Uterus (tissue), 4 donors: ENCODE measurements around the gene RIPOR1. TPM values are rescaled to one million over a fixed set of nuclear protein-coding genes. Genes with fewer than 3 reads are reported as not detected.
A peak's percentile ranks its signal among the peaks of the same experiment; 100 is the strongest.

ENCODE experiments used
- DNase-seq, 2 donors: peaks; one replicate each; pipeline ENCODE4 v3.0.0-alpha.2; 2019 to 2020
- H3K27ac ChIP-seq, 2 donors: fragments of 200-600 bp; sonication (generic); 1 replicate in 1 of 2; 2 replicates in 1 of 2; pipeline ENCODE4 v1.5.1; 2016 to 2018
- H3K27me3 ChIP-seq, 2 donors: fragments of 200-600 bp; sonication (generic); one replicate each; pipeline ENCODE4 v1.5.1; 2018 to 2019; ENCODE audit warnings: control low read depth in 1 of 2
- H3K36me3 ChIP-seq, 2 donors: fragments of 200-600 bp; sonication (generic); one replicate each; pipeline ENCODE4 v1.5.1; 2019; ENCODE audit warnings: control low read depth in 1 of 2
- H3K4me1 ChIP-seq, 2 donors: fragments of 200-600 bp; sonication (generic); one replicate each; pipeline ENCODE4 v1.5.1; 2018 to 2019; ENCODE audit warnings: control low read depth in 1 of 2
- H3K4me3 ChIP-seq, 2 donors: fragments of 200-600 bp; sonication (generic); 1 replicate in 1 of 2; 2 replicates in 1 of 2; pipeline ENCODE4 v1.5.1; 2018 to 2019; ENCODE audit warnings: mild to moderate bottlenecking in 1 of 2
- H3K9me3 ChIP-seq, 2 donors: fragments of 200-600 bp; sonication (generic); one replicate each; pipeline ENCODE4 v1.5.1; 2019; ENCODE audit warnings: control low read depth in 1 of 2
- CTCF ChIP-seq, 4 experiments: fragments of 200-600 bp in 2 of 4; fragments of 450-650 bp in 2 of 4; sonication (generic) in 2 of 4; IDR thresholded peaks; one replicate each; pipeline ENCODE4 v1.5.1; 2016 to 2019; ENCODE audit warnings: antibody characterized with exemption in 4 of 4, mild to moderate bottlenecking in 2 of 4, moderate library complexity in 1 of 4
- POLR2A ChIP-seq, 2 donors: fragments of 450-650 bp; IDR thresholded peaks; one replicate each; pipeline ENCODE4 v1.6.1; 2016; ENCODE audit warnings: antibody characterized with exemption in 2 of 2, mild to moderate bottlenecking in 1 of 2, moderate library complexity in 1 of 2
- intact Hi-C: fragments of 100-400 bp; cut with DNase I; formaldehyde crosslinking; loops from one replicate; pipeline ENCODE4 v1.15.1; 2023; ENCODE audit warnings: low total_unique reads
- total RNA-seq, 4 donors: library from RNA; depleted of rRNA in 3 of 4; stranded (reverse); fragments of >200 nt in 3 of 4; gene quantifications; one replicate each; pipeline versions ENCODE4 v1.1.0 to v1.2.4, GENCODE V29; 2014 to 2023
- donor health status: DM: yes; HTN: yes; CAD: no.

The RIPOR1 gene
- total RNA-seq, 4 donors from 2014 or later = 48.2 to 137 (median 57.4) TPM

DNA sequence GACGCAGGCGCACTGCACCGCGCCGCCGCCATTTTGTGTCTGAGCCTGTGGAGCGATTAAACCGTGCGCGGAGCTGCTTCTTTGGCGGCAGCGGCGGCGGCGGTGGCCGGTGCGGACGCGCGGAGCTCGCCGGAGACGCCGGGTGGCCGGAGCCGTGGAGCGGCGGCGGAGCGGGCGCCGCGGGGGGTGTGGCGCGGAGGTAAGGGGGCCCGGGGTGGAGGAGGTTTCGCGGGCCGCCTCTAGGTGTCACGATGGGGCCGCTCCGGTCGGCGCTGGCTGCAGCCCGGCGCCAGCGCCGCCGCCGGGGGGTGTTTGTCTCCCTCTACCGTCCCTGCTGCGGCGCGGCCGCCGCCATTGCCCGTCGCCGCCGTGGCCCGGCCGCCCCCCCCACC, 33.9 kb downstream of the RIPOR1 start, which contains the start of gene CTCF:
Gene CTCF (plus strand): TSS at position 1 of the 392 bp plus-strand sequence. CDS start 48,307 bp downstream, outside the sequence.
- no peaks in the 10 kb centered on the region for H3K9me3 ChIP-seq
- intact Hi-C loops = no loop called here
- H3K27me3 ChIP-seq = no peaks in the 10 kb centered on the region
- H3K36me3 ChIP-seq = no peaks in the 10 kb centered on the region
- H3K4me1 ChIP-seq = peaks cover 8 to 11% of the 10 kb centered on the region in 2 donors
- DNase-seq = peak; percentile 81 to 86
- peak within 1 kb of the TSS; percentile 97 to 99 for H3K27ac ChIP-seq
- peak in 1 of 2 donors; percentile 35 for TF ChIP-seq POLR2A (IDR thresholded peaks at IDR 0.05)
- TF ChIP-seq CTCF (IDR thresholded peaks at IDR 0.05) = peak; percentile 32 to 89 (median 86)
- H3K4me3 ChIP-seq = peak within 1 kb of the TSS; percentile 67 to 92

GRCh38 chr16:67562918-67563707, 34.5 kb downstream of the RIPOR1 start:
- peak overlapping the region; percentile 97 to 99 for H3K27ac ChIP-seq
- H3K27me3 ChIP-seq = no peaks in the 10 kb centered on the region
- H3K9me3 ChIP-seq = no peaks in the 10 kb centered on the region
- TF ChIP-seq POLR2A (IDR thresholded peaks at IDR 0.05) (peak in 1 of 2 donors; percentile 35), CTCF (IDR thresholded peaks at IDR 0.05) (peak in 3 of 4 experiments; percentile 14 to 36 (median 19))
- intact Hi-C loops = no loop called here
- no peaks in the 10 kb centered on the region for H3K36me3 ChIP-seq
- H3K4me3 ChIP-seq = peak overlapping the region; percentile 67 to 92
- peak; percentile 57 to 61 for DNase-seq
- peaks cover 8 to 11% of the 10 kb centered on the region in 2 donors for H3K4me1 ChIP-seq

GRCh38 chr16:67563708-67564468, 35.3 kb downstream of the RIPOR1 start:
- H3K9me3 ChIP-seq = no peaks in the 10 kb centered on the region
- TF ChIP-seq POLR2A (IDR thresholded peaks at IDR 0.05) (no peak), CTCF (IDR thresholded peaks at IDR 0.05) (no peak)
- intact Hi-C loops = no loop called here
- DNase-seq = peak; percentile 48 to 71
- no peaks in the 10 kb centered on the region for H3K27me3 ChIP-seq
- peak overlapping the region; percentile 67 to 92 for H3K4me3 ChIP-seq
- H3K4me1 ChIP-seq = peaks cover 8 to 11% of the 10 kb centered on the region in 2 donors
- no peaks in the 10 kb centered on the region for H3K36me3 ChIP-seq
- H3K27ac ChIP-seq = peak overlapping the region; percentile 97 to 99

GRCh38 chr16:67565470-67566100, 37.0 kb downstream of the RIPOR1 start:
- intact Hi-C loops = no loop called here

More at GRCh38 chr16:67565470-67566100, 37.0 kb downstream of the RIPOR1 start:
- no peaks in the 10 kb centered on the region for H3K27me3 ChIP-seq
- DNase-seq = no peak
- no peak overlapping the region for H3K4me3 ChIP-seq
- no peaks in the 10 kb centered on the region for H3K36me3 ChIP-seq
- H3K4me1 ChIP-seq = peaks cover 8 to 11% of the 10 kb centered on the region in 2 donors
- H3K9me3 ChIP-seq = no peaks in the 10 kb centered on the region
- no peak for TF ChIP-seq POLR2A (IDR thresholded peaks at IDR 0.05)
- TF ChIP-seq CTCF (IDR thresholded peaks at IDR 0.05) = no peak
- no peak overlapping the region for H3K27ac ChIP-seq
